IPS-18c (cell line): ENCODE data around the gene LMO1.

ENCODE experiments used
- H3K4me3 ChIP-seq: 2 replicates; pipeline ENCODE4 v1.7.0; 2013; ENCODE audit warnings: low read depth, mild to moderate bottlenecking, low read length, moderate library complexity; ENCODE audit not compliant: insufficient read depth
- H3K9me3 ChIP-seq: one replicate; pipeline ENCODE4 v1.6.1; 2013; ENCODE audit warnings: mild to moderate bottlenecking, low read length, moderate library complexity; ENCODE audit not compliant: control insufficient read depth, insufficient read depth

LMO1 gene

DNA sequence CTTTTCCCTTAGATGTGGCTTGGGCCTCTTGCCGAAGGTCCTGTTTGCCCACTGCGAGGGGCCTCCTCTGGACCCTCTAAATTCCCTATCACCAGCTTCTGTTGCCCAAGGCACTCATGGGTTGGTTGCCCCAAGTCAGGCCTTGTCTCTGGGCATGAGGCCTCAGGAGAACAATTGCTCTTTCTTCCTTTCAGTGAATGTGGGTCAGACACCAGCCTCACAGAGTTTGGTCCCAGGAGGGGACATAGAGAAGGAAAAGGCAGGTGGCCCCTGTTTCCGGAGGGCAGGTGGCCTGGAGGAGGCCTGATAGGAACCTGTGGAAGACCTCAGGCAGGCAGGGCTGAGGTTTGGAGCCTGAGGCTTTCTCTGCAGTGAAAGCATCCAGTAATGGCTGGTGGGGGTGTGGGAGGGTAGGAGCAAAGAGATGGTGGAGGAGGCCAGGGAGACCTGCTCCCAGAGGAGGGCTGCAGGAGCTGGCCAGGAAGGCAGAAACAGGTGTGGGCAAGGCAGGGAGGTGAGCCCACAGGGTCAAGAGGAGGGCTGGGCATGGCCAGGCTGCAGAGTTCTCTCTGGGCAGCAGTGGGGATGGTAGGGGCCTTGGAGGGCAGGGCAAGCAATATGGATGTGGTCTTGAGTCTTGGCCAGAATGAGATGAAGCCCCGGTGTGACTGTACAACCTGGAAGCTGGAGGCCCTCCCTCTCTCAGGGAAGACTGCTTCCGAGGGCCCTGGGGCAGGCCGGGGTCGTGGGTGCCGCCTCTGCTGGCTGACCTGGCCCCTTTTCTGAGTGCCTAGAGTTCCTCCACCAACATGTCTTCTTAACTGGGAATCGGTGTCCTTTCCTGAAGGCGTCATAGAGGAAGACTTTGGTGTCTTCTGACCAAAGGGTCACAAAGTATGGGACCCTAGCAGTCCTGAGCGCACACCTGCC lies 28.0 kb upstream of the LMO1 start:
- no peaks in the 10 kb centered on the region for H3K9me3 ChIP-seq
- H3K4me3 ChIP-seq, result no peak overlapping the region

DNA sequence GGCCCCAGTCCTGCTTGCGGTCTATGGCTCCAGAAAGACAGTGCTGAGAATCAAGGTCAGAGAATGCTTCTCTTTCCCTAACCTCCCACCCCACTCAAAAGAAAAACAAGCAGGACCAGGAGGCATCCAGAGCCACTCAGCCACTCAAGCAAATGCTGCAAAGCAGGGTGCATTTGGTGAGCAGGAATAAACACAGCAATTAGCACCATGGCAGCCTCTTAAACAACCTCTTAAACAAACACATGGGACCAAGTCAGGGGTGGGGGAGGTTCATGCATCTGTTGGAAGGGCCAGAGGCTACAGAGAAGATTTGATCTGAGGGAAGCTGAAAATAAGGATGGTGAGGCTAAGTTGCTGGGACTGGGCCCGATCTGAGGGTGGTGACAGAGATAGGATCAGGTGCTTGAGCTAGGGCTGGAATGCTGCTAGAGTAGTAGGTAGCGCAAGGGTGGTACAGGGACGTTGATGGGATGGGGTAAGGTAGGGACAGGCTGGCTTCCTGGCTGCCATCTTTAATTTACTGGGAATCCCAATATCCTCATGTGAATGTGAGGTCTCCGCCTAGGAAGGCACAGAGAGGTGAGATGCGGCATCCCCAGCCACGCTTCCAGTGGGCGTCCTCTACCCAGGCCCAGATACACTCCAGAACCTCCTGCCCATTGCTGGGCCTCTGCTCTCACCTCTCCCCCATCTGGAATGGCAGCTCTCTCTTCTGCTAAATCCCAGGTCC lies 26.6 kb upstream of the LMO1 start:
- Histone ChIP-seq H3K9me3 (no peaks in the 10 kb centered on the region), H3K4me3 (no peak overlapping the region)

DNA sequence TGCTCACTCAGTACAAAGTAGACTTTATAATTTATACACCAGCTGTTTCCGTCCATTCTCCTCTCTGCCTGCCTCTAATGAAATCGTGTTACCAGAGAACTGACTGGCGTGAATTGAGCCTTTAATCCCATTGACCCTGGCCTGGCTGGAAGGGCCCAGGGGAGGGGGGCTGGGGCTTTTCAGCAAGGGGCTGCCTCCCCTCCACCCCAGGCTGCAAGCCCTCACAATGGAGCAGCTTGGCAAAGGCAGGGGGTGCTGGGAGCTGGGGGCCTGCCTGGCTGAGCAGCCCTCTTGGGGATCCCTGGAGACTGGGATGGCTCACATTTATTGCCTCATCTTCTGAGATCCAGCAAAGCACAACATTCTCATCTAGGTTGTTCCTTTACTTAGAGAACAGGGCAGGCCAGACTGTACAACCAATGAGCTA lies 25.8 kb upstream of the LMO1 start:
- H3K4me3 ChIP-seq, result no peak overlapping the region
- no peaks in the 10 kb centered on the region for H3K9me3 ChIP-seq

GRCh38 chr11:8288824-8289491 lies 25.3 kb upstream of the LMO1 start:
- H3K4me3 ChIP-seq, result no peak overlapping the region

GRCh38 chr11:8288166-8288772 lies 24.6 kb upstream of the LMO1 start:
- H3K4me3 ChIP-seq, result no peak overlapping the region

More at GRCh38 chr11:8288824-8289491, 25.3 kb upstream of the LMO1 start:
- H3K9me3 ChIP-seq, result no peaks in the 10 kb centered on the region

GRCh38 chr11:8287703-8288102 lies 24.0 kb upstream of the LMO1 start:
- no peak overlapping the region for H3K4me3 ChIP-seq
- no peaks in the 10 kb centered on the region for H3K9me3 ChIP-seq

More at GRCh38 chr11:8288166-8288772, 24.6 kb upstream of the LMO1 start:
- H3K9me3 ChIP-seq, result no peaks in the 10 kb centered on the region

- H3K9me3 ChIP-seq, result no peaks in the 10 kb centered on the region
- H3K4me3 ChIP-seq, result no peak overlapping the region
These were observed 23.6 kb upstream of the LMO1 start for GRCh38 chr11:8287297-8287696.

DNA sequence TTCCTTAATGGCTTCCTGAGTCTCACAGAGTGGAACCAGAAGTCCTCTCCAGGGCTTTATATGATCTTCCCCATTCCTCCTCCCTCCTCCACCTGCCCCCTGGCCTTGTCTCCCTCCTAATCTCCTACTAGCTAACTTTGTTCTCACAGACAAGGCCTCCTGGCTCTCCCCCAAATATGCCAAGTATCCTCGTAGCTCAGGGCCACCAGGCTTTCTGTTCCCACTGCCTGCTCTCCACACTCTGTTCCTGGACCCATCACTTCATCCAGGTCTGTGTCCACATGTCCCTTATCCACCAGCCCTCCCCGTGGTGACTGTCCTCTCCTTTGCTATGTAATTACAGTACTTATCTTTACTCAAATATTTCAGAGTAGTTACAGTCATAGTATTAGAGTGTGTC lies 23.2 kb upstream of the LMO1 start:
- no peak overlapping the region for H3K4me3 ChIP-seq
- H3K9me3 ChIP-seq, result no peaks in the 10 kb centered on the region

DNA sequence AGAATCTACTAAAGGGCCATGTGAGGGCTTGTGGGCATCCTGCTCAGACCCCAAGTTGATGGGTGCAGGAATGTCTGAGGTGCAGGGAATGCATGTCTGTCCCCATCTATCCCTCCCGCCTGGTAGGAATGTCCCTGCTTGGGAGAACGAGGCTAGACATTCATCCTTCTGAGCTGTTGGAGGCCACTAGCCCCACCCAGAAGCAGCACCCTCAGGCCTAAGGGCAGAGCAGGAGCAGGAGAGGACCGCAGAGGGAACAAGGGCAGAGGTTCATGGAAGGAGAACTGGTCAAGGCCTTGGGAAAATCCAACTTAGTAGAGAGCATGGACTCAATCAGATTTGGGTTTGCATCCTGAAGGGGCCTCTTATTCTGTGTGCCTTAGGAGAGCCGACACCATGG lies 22.1 kb upstream of the LMO1 start:
- H3K4me3 ChIP-seq, result no peak overlapping the region
- H3K9me3 ChIP-seq, result no peaks in the 10 kb centered on the region

DNA sequence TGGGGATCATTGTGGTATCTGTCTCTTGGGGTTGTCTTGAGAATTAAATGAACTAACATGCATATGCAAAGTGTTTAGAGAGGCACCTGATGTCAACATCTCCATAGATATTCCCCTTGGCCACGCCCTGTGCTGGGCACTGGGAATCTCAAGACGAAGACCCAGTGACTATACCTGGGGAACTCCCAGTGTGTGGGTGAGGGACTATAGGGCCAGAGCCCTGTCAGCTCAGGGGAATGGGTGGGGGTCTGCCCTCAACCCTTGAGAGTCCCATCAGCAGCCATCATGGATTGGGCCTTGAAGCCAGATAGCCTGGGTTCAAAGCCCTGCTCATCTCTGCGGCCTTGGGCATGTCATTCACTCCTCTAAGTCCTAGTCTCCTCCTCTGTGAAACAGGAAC lies 21.6 kb upstream of the LMO1 start:
- H3K9me3 ChIP-seq, result no peaks in the 10 kb centered on the region
- H3K4me3 ChIP-seq, result no peak overlapping the region

GRCh38 chr11:8283465-8284230 lies 20.0 kb upstream of the LMO1 start:
- Histone ChIP-seq H3K9me3 (no peaks in the 10 kb centered on the region), H3K4me3 (peak overlapping the region; percentile 42)

DNA sequence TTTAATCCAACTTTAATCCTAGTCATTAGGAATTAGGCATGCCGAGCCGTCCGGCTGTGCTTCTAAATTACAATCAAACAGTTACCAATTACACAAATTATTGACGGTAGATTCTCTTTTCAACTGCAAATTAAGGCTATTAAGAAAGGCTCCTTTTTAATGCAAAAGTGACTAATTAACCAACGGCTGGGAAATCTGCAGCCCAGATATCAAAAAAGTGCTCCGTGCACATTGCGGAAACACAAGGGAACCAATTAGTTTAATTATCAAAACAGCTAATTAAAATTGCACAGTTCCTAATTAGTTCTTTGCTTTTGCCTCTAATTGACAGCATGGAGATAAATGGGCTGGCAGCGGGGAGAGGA lies 19.4 kb upstream of the LMO1 start:
- Histone ChIP-seq H3K4me3 (peak overlapping the region; percentile 42; the same call in 1 of the 2 replicates), H3K9me3 (no peaks in the 10 kb centered on the region)

GRCh38 chr11:8282631-8283030 lies 19.0 kb upstream of the LMO1 start:
- no peaks in the 10 kb centered on the region for H3K9me3 ChIP-seq
- H3K4me3 ChIP-seq, result peak overlapping the region; percentile 42; the same call in 1 of the 2 replicates

DNA sequence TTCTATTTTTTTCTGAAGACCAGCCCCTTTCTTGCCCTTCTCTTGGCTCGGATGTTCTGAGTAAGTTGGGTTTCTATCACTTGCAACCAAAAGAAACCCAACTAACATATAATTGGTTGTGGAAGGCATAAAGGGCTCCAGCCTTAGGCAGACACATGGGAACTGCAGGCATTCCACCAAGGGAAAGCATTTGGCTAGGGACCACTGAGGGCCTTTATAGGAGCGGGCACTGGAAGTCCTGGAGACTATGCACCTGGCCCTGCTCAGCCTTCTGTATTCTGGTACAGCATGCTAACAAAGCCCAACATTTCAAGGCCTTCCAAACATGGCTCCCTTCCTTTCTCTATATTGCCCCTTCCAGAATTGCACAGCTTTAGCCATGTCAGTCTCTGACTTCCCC lies 17.6 kb upstream of the LMO1 start:
- H3K4me3 ChIP-seq, result no peak overlapping the region
- no peaks in the 10 kb centered on the region for H3K9me3 ChIP-seq

DNA sequence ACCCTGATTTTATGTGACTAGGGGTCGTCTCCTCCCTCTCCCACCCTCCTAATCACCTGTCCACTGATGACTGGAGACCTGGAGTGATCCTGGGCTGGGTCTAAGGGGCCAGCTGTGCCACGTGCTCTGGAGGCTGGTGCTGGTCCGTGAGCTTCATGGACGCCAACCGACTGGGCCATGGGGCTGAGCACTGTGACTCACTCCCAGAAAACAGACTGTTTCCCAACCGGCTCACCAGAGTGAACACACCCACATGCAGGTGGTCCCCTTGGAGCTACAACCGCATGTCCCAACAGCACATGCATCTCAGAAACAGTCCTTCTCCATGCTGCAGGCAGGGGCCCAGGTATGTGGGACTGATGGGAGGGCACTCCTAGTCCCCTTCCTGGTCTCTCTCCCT lies 14.0 kb upstream of the LMO1 start:
- H3K9me3 ChIP-seq, result no peaks in the 10 kb centered on the region
- no peak overlapping the region for H3K4me3 ChIP-seq

DNA sequence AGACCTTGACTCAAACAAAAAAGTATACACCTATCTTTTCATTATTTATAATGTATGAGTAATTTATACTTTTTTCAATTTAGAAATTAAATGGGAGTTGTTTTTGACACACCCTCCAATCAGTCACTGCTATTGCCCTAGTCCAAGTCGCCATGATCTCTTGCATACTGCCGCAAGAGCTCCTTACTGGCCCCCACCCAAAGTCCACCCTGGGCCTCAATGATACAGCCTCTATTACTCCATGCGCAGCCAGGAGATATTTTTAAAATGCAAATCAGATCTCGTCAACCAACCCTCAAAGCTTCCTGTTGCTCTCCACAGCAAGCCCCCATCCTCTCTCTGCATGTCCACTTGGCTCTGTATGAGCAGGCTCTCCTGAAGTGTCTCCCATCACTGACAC lies 12.8 kb upstream of the LMO1 start:
- Histone ChIP-seq H3K4me3 (no peak overlapping the region), H3K9me3 (no peaks in the 10 kb centered on the region)

GRCh38 chr11:8273287-8273686 lies 9.6 kb upstream of the LMO1 start:
- Histone ChIP-seq H3K4me3 (no peak overlapping the region), H3K9me3 (peaks cover 3% of the 10 kb centered on the region)
